ENCODE measurements around the gene TMLHE.
"Not testable (repeated sequence)": the region's sequence is repeated elsewhere in the genome, so short reads cannot be mapped to it uniquely, and the experiment has no call there.

Gene TMLHE

GRCh38 chrX:155612312-155613224, at the start of gene TMLHE, which contains the start of gene SPRY3:
Gene TMLHE, minus strand, starts transcription at chrX:155612952. Its CDS starts 67,676 bp downstream, at chrX:155545276.
Gene SPRY3, plus strand, starts transcription at chrX:155612586.
- no peak for DNase-seq

- DNase-seq = no peak
These were observed 49.5 kb upstream of the TMLHE start for GRCh38 chrX:155662282-155662681.

DNA sequence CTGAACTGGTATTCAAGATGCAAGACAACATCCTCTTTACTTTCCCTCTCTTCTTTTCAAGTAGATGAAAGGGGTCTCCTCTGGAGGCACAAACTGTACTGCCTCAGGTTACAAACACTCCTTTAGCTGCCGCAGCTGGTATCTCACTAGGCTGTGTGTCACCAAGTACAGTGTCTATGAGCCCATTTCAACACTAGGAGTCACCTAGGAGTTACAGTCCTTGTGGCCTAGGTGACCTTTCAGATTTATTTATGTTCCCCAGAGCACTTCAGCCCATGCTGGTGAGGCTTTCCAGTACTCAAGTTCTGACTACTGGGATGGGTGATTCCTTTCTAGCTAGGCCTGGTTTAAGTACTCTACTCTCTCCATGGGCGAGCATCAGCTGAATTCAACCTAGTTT, 32.4 kb upstream of the TMLHE start:
- DNase-seq = no peak

DNA sequence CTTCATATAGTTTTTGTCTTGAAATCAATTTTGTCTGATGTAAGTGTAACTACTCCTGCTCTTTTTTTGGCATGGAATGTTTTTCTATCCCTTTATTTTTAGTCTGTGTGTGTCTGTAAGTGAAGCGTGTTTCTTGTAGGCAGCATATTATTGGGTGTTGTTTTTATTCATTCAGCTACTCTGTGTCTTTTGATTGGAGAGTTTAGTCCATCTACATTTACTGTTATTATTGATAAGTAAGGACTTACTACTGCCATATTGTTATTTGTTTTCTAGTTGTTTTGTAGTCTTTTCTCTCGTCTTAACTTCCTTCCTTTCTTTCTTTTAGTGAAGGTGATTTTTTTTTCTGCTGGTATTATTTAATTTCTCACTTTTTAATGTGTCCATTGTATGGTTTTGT, 30.5 kb upstream of the TMLHE start:
- no peak for DNase-seq

GRCh38 chrX:155641371-155641770, 28.6 kb upstream of the TMLHE start:
- DNase-seq = not testable (repeated sequence)

- no peak for DNase-seq
These were observed 25.0 kb upstream of the TMLHE start for GRCh38 chrX:155637714-155638113.

GRCh38 chrX:155635019-155635418, 22.3 kb upstream of the TMLHE start:
- DNase-seq = not testable (repeated sequence)

GRCh38 chrX:155632431-155633100, 19.8 kb upstream of the TMLHE start:
- DNase-seq = no peak

GRCh38 chrX:155620110-155620509, 7.4 kb upstream of the TMLHE start:
- DNase-seq = not testable (repeated sequence)

DNA sequence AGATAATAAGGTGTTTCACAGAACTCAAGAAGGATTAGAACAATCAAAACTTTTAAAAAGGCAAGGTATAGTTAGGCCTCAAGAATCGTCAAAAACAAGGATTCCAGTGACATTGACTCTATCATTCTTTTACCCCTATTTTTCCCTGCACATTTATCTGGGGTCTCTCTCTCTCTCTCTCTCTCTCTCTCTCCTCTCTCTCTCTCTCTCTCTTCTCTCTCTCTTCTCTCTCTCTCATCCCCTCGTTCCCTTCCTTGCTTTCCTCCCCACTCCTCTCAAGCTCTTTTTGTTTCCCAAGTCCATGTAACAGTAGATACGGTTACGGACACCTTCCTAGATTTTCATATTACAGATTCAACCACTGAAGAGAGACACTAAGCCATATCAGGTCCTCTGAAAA, 3.2 kb upstream of the TMLHE start:
- no peak for DNase-seq

DNA sequence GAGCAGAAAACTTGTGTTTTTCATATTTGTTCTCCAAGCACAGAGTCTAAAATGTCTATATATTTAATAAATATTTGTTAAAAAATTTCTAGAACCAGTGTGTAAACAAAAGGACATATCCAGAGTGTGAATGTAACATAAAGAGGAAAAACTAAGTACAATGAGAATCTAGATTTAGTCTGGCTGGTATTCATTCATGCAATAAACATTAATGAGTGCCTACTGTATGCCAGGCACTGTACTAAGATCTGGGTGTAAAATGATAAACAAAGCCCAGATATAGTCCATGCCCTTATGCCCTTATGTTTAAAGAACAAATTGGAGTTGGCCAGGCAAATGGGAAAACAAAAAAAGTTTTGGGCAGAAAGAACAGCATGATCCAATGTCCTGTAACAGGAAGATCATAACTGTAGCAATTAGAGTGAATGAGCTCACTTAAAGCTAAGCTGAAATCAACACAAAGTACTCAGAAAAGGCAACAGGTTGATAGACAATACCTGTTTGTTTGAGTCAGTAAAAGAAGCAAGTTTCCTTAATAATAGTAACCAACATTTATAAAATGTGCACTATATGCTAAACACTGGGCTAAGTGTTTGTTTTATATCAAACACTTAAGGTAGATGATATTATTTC, 1.3 kb upstream of the TMLHE start:
- DNase-seq = no peak

GRCh38 chrX:155611302-155611701, 1.4 kb downstream of the TMLHE start:
- no peak for DNase-seq

DNA sequence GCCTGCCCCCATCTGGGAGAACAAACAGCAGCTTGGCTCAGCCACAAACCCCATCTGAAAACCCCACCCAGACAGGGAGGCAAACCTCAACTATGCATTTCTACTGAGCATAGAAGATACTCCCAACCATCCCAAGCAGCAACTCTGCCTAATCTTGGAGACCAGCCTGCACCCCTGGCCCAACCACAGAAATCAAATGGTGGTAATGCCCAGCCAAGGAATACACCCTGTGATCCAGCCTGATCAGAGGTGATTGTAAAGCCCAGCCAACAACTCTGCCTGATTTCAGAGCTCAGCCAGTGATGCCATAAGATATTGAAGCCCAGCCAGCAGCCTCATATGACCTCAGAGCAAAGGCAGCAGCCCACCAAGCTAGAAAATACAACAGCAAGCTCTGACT, 19.8 kb downstream of the TMLHE start:
- DNase-seq = no peak

DNA sequence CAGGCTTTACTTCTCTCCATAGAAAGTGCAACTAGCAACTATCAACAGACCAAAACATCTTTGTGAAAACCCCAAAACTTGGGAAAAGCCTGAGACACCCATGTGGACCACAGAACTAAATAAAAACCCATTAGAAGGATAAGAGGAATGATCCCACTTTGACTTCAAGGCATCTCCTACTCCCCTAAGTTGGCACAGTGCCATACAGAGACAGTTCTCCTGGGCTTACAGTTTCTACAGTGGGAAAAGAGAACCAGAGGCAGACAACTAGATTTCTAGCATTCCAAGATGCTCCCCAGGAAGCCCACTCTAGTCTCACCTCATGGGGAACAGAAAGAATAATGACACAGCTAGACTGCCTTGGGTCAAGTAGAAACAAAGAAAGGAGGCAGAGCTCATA, 20.4 kb downstream of the TMLHE start:
- no peak for DNase-seq

DNA sequence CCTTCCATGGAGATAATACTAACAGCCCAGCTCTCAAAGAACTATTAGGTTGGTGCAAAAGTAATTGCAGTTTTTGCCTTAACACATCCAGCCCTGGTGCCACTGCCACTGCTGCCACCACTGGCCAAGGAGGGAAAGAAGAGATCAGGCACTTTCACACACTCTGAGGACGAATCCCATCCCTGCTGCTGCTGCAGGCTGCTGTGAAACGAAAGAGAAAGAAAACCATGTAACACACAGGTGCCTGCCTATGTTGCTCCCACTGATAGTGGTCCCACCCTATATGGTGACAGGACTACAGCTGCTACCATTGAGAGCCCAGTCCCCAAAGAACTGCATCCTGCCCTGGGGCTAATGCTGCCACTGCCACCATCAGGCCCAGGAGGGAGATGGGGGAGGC, 35.1 kb downstream of the TMLHE start:
- no peak for DNase-seq

- no peak for DNase-seq
These were observed 49.7 kb downstream of the TMLHE start for GRCh38 chrX:155563099-155563498.

GRCh38 chrX:155544881-155545280, 67.9 kb downstream of the TMLHE start:
- DNase-seq = no peak

GRCh38 chrX:155535866-155536265, 76.9 kb downstream of the TMLHE start:
- DNase-seq = no peak

GRCh38 chrX:155534800-155535199, 78.0 kb downstream of the TMLHE start:
- DNase-seq = no peak

DNA sequence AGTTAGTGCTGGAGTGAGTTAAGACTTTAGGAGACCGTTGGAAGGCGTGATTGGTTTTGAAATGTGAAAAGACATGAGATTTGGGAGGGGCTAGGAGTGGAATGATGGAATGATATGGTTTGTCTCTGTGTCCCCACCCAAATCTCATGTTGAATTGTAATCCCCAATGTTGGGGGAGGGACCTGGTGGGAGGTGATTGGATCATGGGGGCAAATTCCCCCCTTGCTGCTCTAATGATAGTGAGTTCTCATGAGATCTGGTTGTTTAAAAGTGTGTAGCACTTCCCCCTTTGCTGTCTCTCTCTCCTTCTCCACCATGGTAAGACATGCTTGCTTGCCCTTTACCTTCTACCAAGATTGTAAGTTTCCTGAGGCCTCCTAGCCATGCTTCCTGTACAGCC, 85.7 kb downstream of the TMLHE start:
- DNase-seq = not testable (repeated sequence)

DNA sequence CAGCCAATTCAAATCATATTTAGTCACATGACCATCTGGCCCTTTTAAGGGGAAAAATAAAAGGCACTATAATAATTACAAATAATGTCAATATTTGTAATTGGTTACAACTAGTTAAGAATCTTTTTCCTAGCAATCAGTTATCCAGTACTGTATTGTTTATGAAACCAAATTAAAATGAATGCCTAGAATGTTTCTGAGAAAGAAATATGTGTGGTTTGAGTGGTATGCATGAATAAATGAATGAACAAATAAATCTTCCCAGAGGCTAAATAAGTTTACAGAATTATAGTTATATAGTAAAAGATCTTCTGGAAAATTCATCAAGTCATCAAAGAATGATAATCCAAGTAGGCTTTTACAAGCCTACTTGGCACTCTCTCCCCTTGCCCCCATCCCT, 98.5 kb downstream of the TMLHE start:
- no peak for DNase-seq

DNA sequence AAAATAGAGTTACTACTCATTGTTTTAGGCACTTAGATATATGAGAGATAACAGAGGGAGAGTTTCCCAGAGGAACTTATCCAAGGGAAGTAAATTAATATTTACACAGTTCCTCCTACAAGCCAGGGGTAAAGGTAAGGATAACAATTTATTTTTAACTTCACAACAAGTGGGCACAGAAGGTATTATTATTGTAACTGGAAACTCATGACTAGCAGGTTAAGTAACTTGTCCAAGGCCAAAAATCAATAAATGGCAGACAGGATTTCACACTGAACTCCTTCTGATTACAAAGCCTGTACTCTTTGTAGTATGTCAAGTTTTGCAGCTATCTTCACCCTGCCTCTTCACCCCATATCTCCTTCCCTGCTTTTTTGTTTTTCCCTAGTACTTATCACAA, 107.5 kb downstream of the TMLHE start:
- no peak for DNase-seq

DNA sequence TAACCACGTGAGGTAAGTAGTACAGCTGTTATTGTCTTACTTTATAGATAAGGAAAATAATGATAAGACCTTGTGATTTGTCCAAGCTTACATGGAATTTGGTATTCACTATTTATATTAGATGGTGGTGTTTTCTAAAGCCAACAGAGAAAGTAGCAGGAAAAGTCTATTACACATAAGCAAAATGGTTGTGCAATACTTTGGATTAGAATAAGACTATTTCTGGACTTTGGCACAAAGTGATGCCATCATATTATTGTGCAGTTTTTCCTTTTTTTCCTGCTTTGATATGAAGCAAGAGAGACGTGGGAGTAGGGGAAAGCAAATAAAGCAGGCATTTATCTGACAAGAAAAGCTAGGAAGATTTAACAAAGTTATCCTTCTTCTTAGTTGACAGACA, 117.6 kb downstream of the TMLHE start:
- not testable (repeated sequence) for DNase-seq

DNA sequence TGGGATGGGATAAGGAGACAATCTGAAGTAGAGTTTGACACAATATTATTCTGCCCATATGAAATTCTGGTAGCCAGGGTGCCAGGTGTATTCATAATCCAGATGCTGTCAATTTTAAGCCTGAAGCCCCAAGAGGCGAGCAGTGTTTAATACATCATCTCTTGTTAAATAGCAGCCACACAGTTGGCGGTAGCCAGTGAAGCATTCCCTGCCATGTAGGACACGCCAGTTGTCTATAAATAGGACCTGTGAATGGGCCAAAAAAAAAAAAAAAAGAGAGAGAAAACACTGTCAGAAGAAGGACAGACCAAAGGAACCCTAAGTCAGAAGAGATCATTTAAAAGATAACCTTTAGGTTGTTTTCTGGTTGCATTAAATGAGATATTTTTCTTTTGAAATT, 121.3 kb downstream of the TMLHE start:
- DNase-seq = not testable (repeated sequence)

All from NCI-H2029 (cell line).